CD14-positive monocyte (primary cell): Measurements from ENCODE around the gene PPM1D. TPM values are rescaled to one million over a fixed set of nuclear protein-coding genes. Genes with fewer than 3 reads are reported as not detected.
A peak's percentile ranks its signal among the peaks of the same experiment; 100 is the strongest.

Experiments used
- DNase-seq, 3 donors: peaks; one replicate each; pipeline ENCODE4 v3.0.0-alpha.2; 2011 to 2022
- H2AFZ ChIP-seq: 2 replicates; pipeline ENCODE4 v1.6.0; 2012; ENCODE audit warnings: mild to moderate bottlenecking, low read depth, low read length, inconsistent platforms; ENCODE audit not compliant: insufficient read depth, poor library complexity, severe bottlenecking
- H3K27ac ChIP-seq, 2 donors: 1 replicate in 1 of 2; 2 replicates in 1 of 2; pipeline ENCODE4 v1.5.1; 2012 to 2013; ENCODE audit warnings: low read length in 2 of 2, control low read depth in 1 of 2, inconsistent platforms in 1 of 2, low read depth in 1 of 2, mild to moderate bottlenecking in 1 of 2
- H3K27me3 ChIP-seq, 2 donors: one replicate each; pipeline versions ENCODE4 v1.6.0 to v1.6.1; 2011 to 2013; ENCODE audit warnings: low read length in 2 of 2; ENCODE audit not compliant: control insufficient read depth in 2 of 2, insufficient read depth in 2 of 2
- H3K36me3 ChIP-seq, 2 donors: replicated peaks in 1 of 2; 1 replicate in 1 of 2; 2 replicates in 1 of 2; pipeline versions ENCODE4 v1.5.1 to v1.6.1; 2012 to 2013; ENCODE audit warnings: low read length in 2 of 2, control low read depth in 1 of 2, inconsistent platforms in 1 of 2, mild to moderate bottlenecking in 1 of 2; ENCODE audit not compliant: insufficient read depth in 2 of 2, control insufficient read depth in 1 of 2
- H3K4me1 ChIP-seq, 2 donors: 1 replicate in 1 of 2; 2 replicates in 1 of 2; pipeline versions ENCODE4 v1.5.1 to v1.6.1; 2012 to 2013; ENCODE audit warnings: low read length in 2 of 2, control low read depth in 1 of 2, inconsistent platforms in 1 of 2, mild to moderate bottlenecking in 1 of 2, moderate library complexity in 1 of 2; ENCODE audit not compliant: insufficient read depth in 2 of 2, control insufficient read depth in 1 of 2
- H3K4me2 ChIP-seq: replicated peaks from 2 replicates; pipeline ENCODE3; 2012; ENCODE audit warnings: low read length, moderate library complexity, mild to moderate bottlenecking; ENCODE audit not compliant: poor library complexity, severe bottlenecking; ENCODE audit errors: extremely low read depth
- H3K4me3 ChIP-seq, 3 experiments: fragments of 200-600 bp in 1 of 3; sonication (generic) in 1 of 3; replicated peaks in 1 of 3; 1 replicate in 2 of 3; 2 replicates in 1 of 3; pipeline ENCODE4 v1.5.1; 2011 to 2013; ENCODE audit warnings: low read length in 3 of 3, mild to moderate bottlenecking in 3 of 3, control low read depth in 2 of 3, low read depth in 2 of 3, inconsistent platforms in 1 of 3, moderate library complexity in 1 of 3
- H3K79me2 ChIP-seq: 2 replicates; pipeline ENCODE4 v1.6.0; 2012; ENCODE audit warnings: mild to moderate bottlenecking, control low read depth, inconsistent platforms, low read length, moderate library complexity; ENCODE audit not compliant: insufficient read depth
- H3K9ac ChIP-seq: 2 replicates; pipeline ENCODE4 v1.6.0; 2017; ENCODE audit warnings: low read length, mild to moderate bottlenecking; ENCODE audit not compliant: insufficient read depth, poor library complexity, severe bottlenecking
- H3K9me3 ChIP-seq, 2 donors: replicated peaks in 1 of 2; 1 replicate in 1 of 2; 2 replicates in 1 of 2; pipeline versions ENCODE4 v1.5.1 to v1.6.1; 2012 to 2013; ENCODE audit warnings: low read length in 2 of 2, control low read depth in 1 of 2; ENCODE audit not compliant: control insufficient read depth in 1 of 2, insufficient read depth in 1 of 2
- H4K20me1 ChIP-seq: 2 replicates; pipeline ENCODE4 v1.6.0; 2012; ENCODE audit warnings: mild to moderate bottlenecking, low read length, control low read depth, moderate library complexity; ENCODE audit not compliant: insufficient read depth
- H3K27ac Mint-ChIP-seq, 7 donors: one replicate each; pipeline ENCODE4 v1.8.0; 2020; ENCODE audit warnings: mild to moderate bottlenecking in 7 of 7, mixed read lengths in 7 of 7, moderate library complexity in 6 of 7, inconsistent platforms in 2 of 7
- H3K27me3 Mint-ChIP-seq, 3 donors: one replicate each; pipeline ENCODE4 v1.8.0; 2021 to 2022; ENCODE audit warnings: low read depth in 3 of 3, mild to moderate bottlenecking in 3 of 3, mixed read lengths in 3 of 3, moderate library complexity in 3 of 3, inconsistent platforms in 1 of 3
- H3K36me3 Mint-ChIP-seq, 2 donors: one replicate each; pipeline ENCODE4 v1.8.0; 2020; ENCODE audit warnings: mixed read lengths in 2 of 2, inconsistent platforms in 1 of 2, mild to moderate bottlenecking in 1 of 2
- H3K4me1 Mint-ChIP-seq: one replicate; pipeline ENCODE4 v1.8.0; 2020; ENCODE audit warnings: mild to moderate bottlenecking, mixed read lengths
- H3K4me3 Mint-ChIP-seq, 2 donors: one replicate each; pipeline ENCODE4 v1.8.0; 2020; ENCODE audit warnings: mild to moderate bottlenecking in 2 of 2, mixed read lengths in 2 of 2, moderate library complexity in 1 of 2
- H3K9me3 Mint-ChIP-seq, 7 donors: one replicate each; pipeline ENCODE4 v1.8.0; 2020 to 2022; ENCODE audit warnings: mixed read lengths in 7 of 7, mild to moderate bottlenecking in 6 of 7, moderate library complexity in 6 of 7, inconsistent platforms in 2 of 7
- WGBS: methylation state at CpG from one replicate; pipeline ENCODE4 v1.1.5; 2013; ENCODE audit warnings: missing lambda C conversion rate; ENCODE audit not compliant: insufficient coverage; 5-methylcytosine and 5-hydroxymethylcytosine counted together
- intact Hi-C, 2 donors: fragments of 100-400 bp; cut with micrococcal nuclease; formaldehyde crosslinking; loops; one replicate each; pipeline versions ENCODE4 v1.15.0 to v1.15.1; 2023
- polyA plus RNA-seq, 3 donors: library from polyadenylated mRNA; depleted of rRNA in 1 of 3; unstranded in 2 of 3; stranded (reverse) in 1 of 3; fragments of 300-500 nt in 2 of 3; fragments of >200 nt in 1 of 3; fragmentation: Illumina TruSeq in 2 of 3; gene quantifications; 1 replicate in 2 of 3; 2 replicates in 1 of 3; pipeline ENCODE4 v1.2.3, GENCODE V29; 2012 to 2021
- TF ChIP-seq, protein P1 (sequence below): fragments of 200-600 bp; IDR thresholded peaks from one replicate; pipeline ENCODE4 v1.8.0; 2022; ENCODE audit warnings: antibody characterized with exemption, mild to moderate bottlenecking

The PPM1D gene
- polyA plus RNA-seq, 3 donors = 4.7 to 7.3 (median 7.2) TPM

DNA sequence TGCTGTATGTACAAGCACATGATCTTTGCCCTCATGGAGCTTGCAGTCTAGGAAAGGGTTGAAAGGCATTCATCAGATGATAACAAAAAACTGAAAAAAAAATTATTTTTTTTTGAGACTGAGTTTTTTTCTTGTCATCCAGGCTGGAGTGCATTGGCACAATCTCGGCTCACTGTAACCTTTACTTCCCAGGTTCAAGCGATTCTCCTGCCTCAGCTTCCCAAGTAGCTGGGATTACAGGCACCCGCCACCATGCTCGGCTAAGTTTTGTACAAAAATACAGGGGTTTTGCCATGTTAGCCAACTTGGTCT, 39.0 kb downstream of the PPM1D start:
- Mint-ChIP-seq H3K4me3 (no peak overlapping the region), H3K9me3 (peaks cover 0 to 1% (median 0%) of the 10 kb centered on the region in 7 donors), H3K36me3 (peaks cover 53 to 80% of the 10 kb centered on the region in 2 donors), H3K27ac (no peak overlapping the region), H3K27me3 (no peaks in the 10 kb centered on the region), H3K4me1 (no peaks in the 10 kb centered on the region)
- Histone ChIP-seq H4K20me1 (peaks cover 89% of the 10 kb centered on the region), H3K27ac (no peak overlapping the region), H3K27me3 (no peaks in the 10 kb centered on the region), H3K36me3 (peaks cover 46 to 75% of the 10 kb centered on the region in 2 donors), H3K9me3 (no peaks in the 10 kb centered on the region), H3K79me2 (peaks cover 65% of the 10 kb centered on the region), H3K4me2 (no peak overlapping the region), H2AFZ (no peak overlapping the region), H3K4me1 (no peaks in the 10 kb centered on the region), H3K4me3 (no peak overlapping the region), H3K9ac (no peak overlapping the region)
- TF ChIP-seq, protein P1, sequence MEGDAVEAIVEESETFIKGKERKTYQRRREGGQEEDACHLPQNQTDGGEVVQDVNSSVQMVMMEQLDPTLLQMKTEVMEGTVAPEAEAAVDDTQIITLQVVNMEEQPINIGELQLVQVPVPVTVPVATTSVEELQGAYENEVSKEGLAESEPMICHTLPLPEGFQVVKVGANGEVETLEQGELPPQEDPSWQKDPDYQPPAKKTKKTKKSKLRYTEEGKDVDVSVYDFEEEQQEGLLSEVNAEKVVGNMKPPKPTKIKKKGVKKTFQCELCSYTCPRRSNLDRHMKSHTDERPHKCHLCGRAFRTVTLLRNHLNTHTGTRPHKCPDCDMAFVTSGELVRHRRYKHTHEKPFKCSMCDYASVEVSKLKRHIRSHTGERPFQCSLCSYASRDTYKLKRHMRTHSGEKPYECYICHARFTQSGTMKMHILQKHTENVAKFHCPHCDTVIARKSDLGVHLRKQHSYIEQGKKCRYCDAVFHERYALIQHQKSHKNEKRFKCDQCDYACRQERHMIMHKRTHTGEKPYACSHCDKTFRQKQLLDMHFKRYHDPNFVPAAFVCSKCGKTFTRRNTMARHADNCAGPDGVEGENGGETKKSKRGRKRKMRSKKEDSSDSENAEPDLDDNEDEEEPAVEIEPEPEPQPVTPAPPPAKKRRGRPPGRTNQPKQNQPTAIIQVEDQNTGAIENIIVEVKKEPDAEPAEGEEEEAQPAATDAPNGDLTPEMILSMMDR = peak; percentile 48
- WGBS = 87% methylated on average over 3 of the region's 4 CpGs
- intact Hi-C loops = no loop called here
- DNase-seq = no peak

DNA sequence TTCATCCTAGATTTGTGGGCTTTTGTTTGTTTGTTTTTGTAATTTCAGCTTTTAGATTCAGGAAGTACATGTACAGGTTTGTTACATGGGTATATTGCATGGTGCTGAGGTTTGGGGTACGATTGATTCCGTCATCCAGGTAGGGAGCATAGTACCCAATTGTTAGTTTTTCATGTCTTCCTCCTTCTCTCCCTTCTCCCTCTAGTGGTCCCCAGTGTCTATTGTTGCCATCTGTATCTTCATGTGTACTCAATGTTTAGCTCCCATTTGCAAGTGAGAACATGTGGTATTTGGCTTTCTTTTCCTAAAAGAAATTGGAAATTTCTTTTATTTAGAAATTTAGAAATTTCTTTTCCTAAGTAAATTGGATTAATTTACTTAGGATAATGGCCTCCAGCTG, 40.5 kb downstream of the PPM1D start:
- WGBS = no CpG with 5 or more reads among the region's 2 CpGs
- Mint-ChIP-seq H3K27ac (no peak overlapping the region), H3K4me1 (no peaks in the 10 kb centered on the region), H3K27me3 (no peaks in the 10 kb centered on the region), H3K9me3 (peaks cover 0 to 2% (median 0%) of the 10 kb centered on the region in 7 donors), H3K36me3 (peaks cover 43 to 74% of the 10 kb centered on the region in 2 donors), H3K4me3 (no peak overlapping the region)
- H2AFZ ChIP-seq = no peak overlapping the region
- intact Hi-C loops = no loop called here
- H3K4me2 ChIP-seq = no peak overlapping the region
- no peak for DNase-seq
- H3K9me3 ChIP-seq = no peaks in the 10 kb centered on the region
- peaks cover 69% of the 10 kb centered on the region for H3K79me2 ChIP-seq
- H3K36me3 ChIP-seq = peaks cover 37 to 69% of the 10 kb centered on the region in 2 donors
- no peaks in the 10 kb centered on the region for H3K4me1 ChIP-seq
- TF ChIP-seq, protein P1 = peak; percentile 29
- no peak overlapping the region for H3K9ac ChIP-seq
- H3K27ac ChIP-seq = no peak overlapping the region
- H4K20me1 ChIP-seq = peaks cover 88% of the 10 kb centered on the region
- H3K27me3 ChIP-seq = no peaks in the 10 kb centered on the region
- H3K4me3 ChIP-seq = no peak overlapping the region
